Ramos (cell line): ENCODE data around the gene GSDME.

Source experiments
- in situ Hi-C: fragments of 300-500 bp; cut with MboI; formaldehyde crosslinking; loops from one replicate; pipeline ENCODE4 v1.14.3; 2022; ENCODE audit warnings: low sequenced_read_pairs; ENCODE audit not compliant: unreplicated experiment

GSDME gene

GRCh38 chr7:24777806-24778205, 20.5 kb upstream of the GSDME start:
- in situ Hi-C loops: no loop called here

GRCh38 chr7:24773646-24774045, 16.4 kb upstream of the GSDME start:
- in situ Hi-C loops: no loop called here

GRCh38 chr7:24769851-24770250, 12.6 kb upstream of the GSDME start:
- in situ Hi-C loops: no loop called here

GRCh38 chr7:24769014-24769830, 12.0 kb upstream of the GSDME start:
- in situ Hi-C loops: no loop called here

DNA sequence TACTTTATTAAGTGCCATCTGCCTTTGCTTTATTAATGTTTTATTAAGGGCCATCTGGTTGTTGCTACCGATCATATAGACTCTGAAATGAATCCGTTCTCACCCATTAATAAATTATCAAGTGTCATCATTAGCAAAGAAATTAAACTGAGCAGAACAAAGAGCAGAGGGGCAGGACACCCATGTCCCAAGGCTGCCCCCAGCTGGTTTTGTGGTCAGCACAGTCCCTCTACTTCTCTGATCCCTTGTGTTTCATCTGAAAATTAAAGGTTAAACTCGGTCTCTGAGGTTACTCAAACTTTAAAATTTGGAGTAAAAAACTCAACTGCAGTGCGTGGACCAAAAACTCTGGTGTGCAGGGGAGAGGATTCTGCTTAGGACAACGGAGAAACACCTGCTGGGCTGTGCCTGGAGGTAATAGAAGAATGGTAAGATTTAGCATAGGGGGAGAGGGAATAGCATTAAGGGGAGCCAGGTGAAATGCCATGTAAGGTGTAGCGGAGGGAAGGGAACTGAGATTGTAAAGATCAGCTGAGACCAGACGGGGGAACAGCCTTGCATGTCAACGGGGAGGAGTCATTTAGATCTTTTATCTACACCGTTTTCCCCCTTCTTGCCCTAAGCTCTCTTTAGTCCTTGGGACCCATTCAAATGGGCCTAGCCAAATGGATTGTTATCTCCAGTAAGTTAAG, 10.8 kb upstream of the GSDME start:
- in situ Hi-C loops: no loop called here

GRCh38 chr7:24764972-24765744, 7.9 kb upstream of the GSDME start:
- in situ Hi-C loops: no loop called here

DNA sequence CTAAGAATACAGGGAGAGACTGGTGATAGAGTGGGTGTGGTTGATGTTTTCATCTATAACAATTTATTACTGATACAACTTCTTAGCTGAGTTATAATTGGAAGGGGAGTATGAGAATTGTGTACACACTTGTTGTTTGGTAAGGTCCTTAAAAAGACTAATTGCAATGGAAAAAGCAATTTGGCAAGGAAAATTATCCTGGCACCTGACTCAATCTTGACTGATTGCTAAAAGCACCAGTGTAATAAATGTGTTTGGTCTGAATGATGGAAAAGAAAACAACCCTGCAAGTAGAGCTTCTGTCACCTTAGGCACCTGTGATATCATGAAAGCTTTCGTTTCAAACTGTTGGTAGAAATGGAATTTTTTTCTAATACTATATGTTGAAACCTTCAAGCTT, 6.7 kb upstream of the GSDME start:
- in situ Hi-C loops: no loop called here

GRCh38 chr7:24763303-24763901, 6.1 kb upstream of the GSDME start:
- in situ Hi-C loops: no loop called here

- in situ Hi-C loops: no loop called here
Observed at GRCh38 chr7:24762771-24763170, 5.5 kb upstream of the GSDME start.

- in situ Hi-C loops: no loop called here
Observed at GRCh38 chr7:24760968-24761367, 3.7 kb upstream of the GSDME start.

DNA sequence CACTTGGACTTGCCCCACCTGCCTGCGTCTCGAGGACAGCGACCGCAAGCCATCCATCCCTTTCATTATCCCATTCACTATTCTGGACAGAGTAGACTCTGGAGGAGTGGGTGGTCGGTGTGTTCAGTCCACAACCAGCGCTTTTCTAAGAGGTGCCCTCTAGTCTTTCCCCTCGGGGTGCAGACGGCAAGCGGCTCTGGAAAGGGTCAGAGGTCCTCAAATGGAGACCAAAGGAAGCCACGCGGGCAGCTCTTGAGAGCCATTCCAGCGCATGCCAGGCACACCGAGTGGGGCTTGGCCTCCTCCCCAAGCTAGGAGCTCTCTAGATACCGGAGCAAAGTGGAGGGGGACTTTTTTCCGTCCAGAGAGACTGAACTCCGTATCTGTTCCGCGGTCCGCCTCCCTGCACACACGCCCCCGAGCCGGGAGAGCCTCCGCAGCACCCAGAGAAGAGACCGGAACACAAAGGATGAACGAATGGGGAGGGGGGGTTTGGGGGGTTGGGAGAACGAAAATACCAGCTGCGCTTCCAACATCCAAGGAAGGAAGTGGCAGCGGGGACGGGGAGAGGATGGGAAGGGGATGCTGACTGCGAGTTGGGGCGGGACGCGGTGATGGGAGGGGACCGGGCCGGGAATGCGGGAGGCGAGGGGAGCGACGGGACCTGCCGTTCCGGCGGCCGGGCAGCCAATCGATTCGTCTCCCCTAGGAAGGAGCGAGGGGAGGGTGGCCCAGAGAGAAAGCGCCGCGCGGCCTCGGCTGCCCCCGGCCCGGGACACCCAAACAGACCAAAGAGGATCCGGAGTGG, 515 bp downstream of the GSDME start:
- in situ Hi-C loops: no loop called here

GRCh38 chr7:24755541-24756407, 1.5 kb downstream of the GSDME start:
- in situ Hi-C loops: no loop called here

- in situ Hi-C loops: no loop called here
Observed at GRCh38 chr7:24754906-24755506, 2.3 kb downstream of the GSDME start.

- in situ Hi-C loops: no loop called here
Observed at GRCh38 chr7:24752073-24752800, 5.0 kb downstream of the GSDME start.

DNA sequence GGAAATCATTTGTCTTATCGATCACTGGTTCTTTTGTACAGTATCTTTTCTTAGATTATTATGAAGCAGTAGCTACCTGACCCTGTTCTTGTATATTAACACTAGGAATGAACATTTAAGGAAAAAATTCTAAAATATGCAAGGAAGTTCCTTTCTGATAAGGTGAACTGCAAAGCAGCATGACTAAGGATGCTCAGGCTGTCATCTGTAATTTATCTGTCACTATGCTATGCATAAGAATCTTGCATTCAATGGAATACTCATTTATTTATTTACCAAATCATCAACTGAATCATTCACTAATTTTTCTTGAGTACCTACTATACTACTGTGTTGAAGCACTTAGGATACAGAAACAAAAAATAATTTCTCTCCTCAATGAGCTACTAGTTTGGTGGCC, 5.8 kb downstream of the GSDME start:
- in situ Hi-C loops: no loop called here

- in situ Hi-C loops: no loop called here
Observed at GRCh38 chr7:24750441-24751055, 6.7 kb downstream of the GSDME start.

DNA sequence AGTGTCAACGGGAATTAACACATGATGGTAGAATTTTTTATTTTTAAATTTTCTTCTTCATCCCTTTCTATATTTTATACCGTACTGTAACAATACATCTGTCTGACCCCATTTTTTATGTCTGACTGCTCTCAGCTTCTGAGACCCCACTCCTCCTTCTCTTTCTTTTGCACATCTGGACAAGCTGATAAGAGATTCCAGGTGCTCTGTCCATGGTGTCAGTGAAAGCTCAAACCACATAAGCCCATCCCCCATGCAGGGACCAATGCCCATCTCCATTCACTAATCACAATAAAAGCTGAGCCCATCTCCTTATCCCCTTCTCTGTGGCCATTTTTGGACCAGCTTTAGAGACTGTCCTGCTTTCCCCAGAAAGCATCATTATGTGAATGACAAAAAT, 8.7 kb downstream of the GSDME start:
- in situ Hi-C loops: no loop called here
